SU-DHL-6 (cell line): ENCODE results near the gene EPHA7.

Experiments used
- H2AFZ ChIP-seq: fragments of 200-600 bp; sonication (generic); 2 replicates; pipeline ENCODE4 v1.6.1; 2014; ENCODE audit warnings: low read depth, mild to moderate bottlenecking, moderate library complexity, mixed read lengths, antibody characterized with exemption, low read length; ENCODE audit not compliant: severe bottlenecking
- H3F3A ChIP-seq: fragments of 200-600 bp; shearing (Covaris generic); 2 replicates; pipeline ENCODE4 v1.6.0; 2016; ENCODE audit warnings: antibody characterized with exemption, mild to moderate bottlenecking; ENCODE audit not compliant: insufficient read depth
- H3K27ac ChIP-seq: fragments of 200-600 bp; sonication (generic); 2 replicates; pipeline ENCODE4 v1.5.1; 2016; ENCODE audit warnings: low read depth, mild to moderate bottlenecking, low read length, moderate library complexity, mixed read lengths
- H3K27me3 ChIP-seq: fragments of 200-600 bp; sonication (generic), shearing (Covaris generic); 2 replicates; pipeline ENCODE4 v1.6.0; 2014; ENCODE audit warnings: mild to moderate bottlenecking, low read length
- H3K36me3 ChIP-seq: fragments of 200-600 bp; sonication (generic); 2 replicates; pipeline ENCODE4 v1.6.1; 2014; ENCODE audit warnings: mild to moderate bottlenecking, low read length, mixed read lengths
- H3K4me2 ChIP-seq: fragments of 300-600, 200-600 bp; shearing (Covaris generic), sonication (generic); 2 replicates; pipeline ENCODE4 v1.6.0; 2014; ENCODE audit warnings: low read length, low read depth, mild to moderate bottlenecking; ENCODE audit not compliant: poor library complexity, severe bottlenecking
- H3K4me3 ChIP-seq: fragments of 200-600 bp; sonication (generic); 2 replicates; pipeline ENCODE4 v1.5.1; 2014; ENCODE audit warnings: antibody characterized with exemption, low read length, mild to moderate bottlenecking, mixed read lengths; ENCODE audit not compliant: insufficient read depth, poor library complexity, severe bottlenecking
- H3K79me2 ChIP-seq: fragments of 200-600 bp; sonication (generic); 2 replicates; pipeline ENCODE4 v1.6.1; 2014; ENCODE audit warnings: mild to moderate bottlenecking, low read length, moderate library complexity; ENCODE audit not compliant: insufficient read depth
- H3K9ac ChIP-seq: fragments of 200-600 bp; sonication (generic); 2 replicates; pipeline ENCODE4 v1.7.0; 2014; ENCODE audit warnings: mild to moderate bottlenecking, low read length
- H3K9me2 ChIP-seq: fragments of 200-600 bp; sonication (generic); replicated peaks from 2 replicates; pipeline ENCODE4 v1.6.1; 2014; ENCODE audit warnings: low read length; ENCODE audit not compliant: insufficient read depth
- H3K9me3 ChIP-seq: fragments of 200-600 bp; sonication (generic); 2 replicates; pipeline ENCODE4 v1.6.1; 2014; ENCODE audit warnings: low read length, mixed read lengths; ENCODE audit not compliant: insufficient read depth
- H4K20me1 ChIP-seq: fragments of 200-600 bp; sonication (generic); 2 replicates; pipeline ENCODE4 v1.6.1; 2014; ENCODE audit warnings: low read depth, mild to moderate bottlenecking, antibody characterized with exemption, low read length, moderate library complexity, mixed read lengths
- EZH2phosphoT487 ChIP-seq: fragments of 200-600 bp; sonication (generic), shearing (Covaris generic); conservative IDR thresholded peaks from 2 replicates; pipeline ENCODE4 v1.6.1; 2018; ENCODE audit warnings: mild to moderate bottlenecking, antibody characterized with exemption, low read length, moderate library complexity, mixed read lengths
- TF ChIP-seq, protein P1 (sequence below): fragments of 200-600 bp; sonication (generic); IDR thresholded peaks from one replicate; pipeline ENCODE4 v1.5.1; 2017; ENCODE audit warnings: antibody characterized with exemption, mild to moderate bottlenecking, low read length, moderate library complexity; ENCODE audit not compliant: insufficient read depth, poor library complexity, severe bottlenecking

The EPHA7 gene

DNA sequence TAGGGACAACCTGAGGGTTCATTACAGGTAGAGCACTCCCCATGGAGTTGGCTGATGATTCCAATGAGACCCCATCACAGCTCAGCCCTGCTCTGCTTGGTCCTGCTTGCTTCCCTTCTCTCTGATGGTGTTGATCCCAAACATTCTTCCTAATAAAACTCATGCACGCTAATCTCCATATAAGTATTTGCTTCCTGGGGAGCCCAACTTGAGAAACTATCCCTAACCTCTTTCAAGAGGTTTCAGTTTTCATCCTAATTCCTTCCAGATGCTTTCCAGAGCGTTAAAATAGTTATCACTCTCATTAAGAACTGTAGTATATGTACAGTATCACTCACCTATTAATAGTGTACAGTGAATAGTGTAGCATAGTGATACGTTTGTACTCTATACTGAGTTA, 68.1 kb downstream of the EPHA7 start:
- H4K20me1 ChIP-seq: no peaks in the 10 kb centered on the region
- H3K36me3 ChIP-seq: no peaks in the 10 kb centered on the region
- no peaks in the 10 kb centered on the region for H3F3A ChIP-seq
- no peaks in the 10 kb centered on the region for H3K9me2 ChIP-seq
- H3K9me3 ChIP-seq: no peaks in the 10 kb centered on the region
- no peak overlapping the region for H3K27ac ChIP-seq
- H3K79me2 ChIP-seq: no peaks in the 10 kb centered on the region
- no peaks in the 10 kb centered on the region for H3K27me3 ChIP-seq
- H3K4me2 ChIP-seq: no peak overlapping the region
- H3K4me3 ChIP-seq: no peak overlapping the region
- H2AFZ ChIP-seq: no peak overlapping the region
- no peak for TF ChIP-seq EZH2phosphoT487
- TF ChIP-seq, protein P1, sequence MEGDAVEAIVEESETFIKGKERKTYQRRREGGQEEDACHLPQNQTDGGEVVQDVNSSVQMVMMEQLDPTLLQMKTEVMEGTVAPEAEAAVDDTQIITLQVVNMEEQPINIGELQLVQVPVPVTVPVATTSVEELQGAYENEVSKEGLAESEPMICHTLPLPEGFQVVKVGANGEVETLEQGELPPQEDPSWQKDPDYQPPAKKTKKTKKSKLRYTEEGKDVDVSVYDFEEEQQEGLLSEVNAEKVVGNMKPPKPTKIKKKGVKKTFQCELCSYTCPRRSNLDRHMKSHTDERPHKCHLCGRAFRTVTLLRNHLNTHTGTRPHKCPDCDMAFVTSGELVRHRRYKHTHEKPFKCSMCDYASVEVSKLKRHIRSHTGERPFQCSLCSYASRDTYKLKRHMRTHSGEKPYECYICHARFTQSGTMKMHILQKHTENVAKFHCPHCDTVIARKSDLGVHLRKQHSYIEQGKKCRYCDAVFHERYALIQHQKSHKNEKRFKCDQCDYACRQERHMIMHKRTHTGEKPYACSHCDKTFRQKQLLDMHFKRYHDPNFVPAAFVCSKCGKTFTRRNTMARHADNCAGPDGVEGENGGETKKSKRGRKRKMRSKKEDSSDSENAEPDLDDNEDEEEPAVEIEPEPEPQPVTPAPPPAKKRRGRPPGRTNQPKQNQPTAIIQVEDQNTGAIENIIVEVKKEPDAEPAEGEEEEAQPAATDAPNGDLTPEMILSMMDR: no peak
- no peak overlapping the region for H3K9ac ChIP-seq

DNA sequence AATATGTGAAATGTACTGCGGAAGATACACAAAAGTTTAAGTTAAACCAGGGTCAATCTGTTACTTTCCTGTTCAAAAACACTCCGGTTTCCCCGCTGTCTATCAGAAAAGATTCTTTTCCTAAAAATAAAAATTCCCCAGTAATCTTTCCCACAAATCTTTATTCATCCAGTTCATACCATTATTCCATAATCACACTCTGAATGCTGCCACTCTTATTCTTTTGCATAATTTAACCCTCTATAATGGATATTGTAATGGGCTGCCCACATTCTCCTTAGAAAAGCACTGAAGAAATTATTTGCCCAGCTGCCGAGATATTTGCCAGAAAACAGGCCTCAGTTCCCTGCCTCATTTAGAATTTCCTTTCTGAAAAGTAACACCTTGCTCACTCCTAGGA, 68.6 kb downstream of the EPHA7 start:
- H3K9me2 ChIP-seq: no peaks in the 10 kb centered on the region
- no peaks in the 10 kb centered on the region for H3F3A ChIP-seq
- H3K9ac ChIP-seq: no peak overlapping the region
- H3K27ac ChIP-seq: no peak overlapping the region
- H3K79me2 ChIP-seq: no peaks in the 10 kb centered on the region
- H3K4me2 ChIP-seq: no peak overlapping the region
- no peak overlapping the region for H2AFZ ChIP-seq
- TF ChIP-seq, protein P1: no peak
- TF ChIP-seq EZH2phosphoT487: no peak
- H3K27me3 ChIP-seq: no peaks in the 10 kb centered on the region
- H4K20me1 ChIP-seq: no peaks in the 10 kb centered on the region
- H3K4me3 ChIP-seq: no peak overlapping the region
- no peaks in the 10 kb centered on the region for H3K36me3 ChIP-seq
- H3K9me3 ChIP-seq: no peaks in the 10 kb centered on the region

DNA sequence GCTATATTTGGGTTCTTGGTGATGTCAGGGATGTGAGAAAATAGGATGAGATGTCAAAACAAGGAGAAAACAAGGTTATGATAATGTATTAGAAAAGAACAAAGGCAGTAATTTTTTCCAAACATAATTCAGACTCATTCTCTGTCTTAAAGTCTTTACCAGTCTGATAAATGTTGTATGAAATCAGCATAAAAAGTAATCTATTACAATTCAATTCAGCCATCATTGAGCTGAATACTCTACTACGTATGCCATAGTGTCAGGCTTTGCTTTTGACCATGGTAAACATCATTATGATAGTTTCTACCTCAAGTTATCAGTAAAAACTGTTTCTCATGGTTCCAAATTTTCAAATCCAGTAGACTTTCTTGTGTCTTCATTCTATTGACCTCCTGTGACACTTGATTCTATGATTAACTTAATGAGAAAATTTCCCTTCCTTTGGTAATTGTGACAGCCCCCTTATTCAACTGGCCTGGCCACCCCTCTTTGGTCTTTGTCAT, 75.0 kb downstream of the EPHA7 start:
- Histone ChIP-seq H3K27ac (no peak overlapping the region), H2AFZ (no peak overlapping the region), H3K36me3 (no peaks in the 10 kb centered on the region), H3K27me3 (no peaks in the 10 kb centered on the region), H3K9me2 (no peaks in the 10 kb centered on the region), H3K9ac (no peak overlapping the region), H3K9me3 (no peaks in the 10 kb centered on the region), H3K4me2 (no peak overlapping the region), H4K20me1 (no peaks in the 10 kb centered on the region), H3K79me2 (no peaks in the 10 kb centered on the region), H3F3A (no peaks in the 10 kb centered on the region), H3K4me3 (no peak overlapping the region)
- no peak for TF ChIP-seq EZH2phosphoT487
- TF ChIP-seq, protein P1: no peak

DNA sequence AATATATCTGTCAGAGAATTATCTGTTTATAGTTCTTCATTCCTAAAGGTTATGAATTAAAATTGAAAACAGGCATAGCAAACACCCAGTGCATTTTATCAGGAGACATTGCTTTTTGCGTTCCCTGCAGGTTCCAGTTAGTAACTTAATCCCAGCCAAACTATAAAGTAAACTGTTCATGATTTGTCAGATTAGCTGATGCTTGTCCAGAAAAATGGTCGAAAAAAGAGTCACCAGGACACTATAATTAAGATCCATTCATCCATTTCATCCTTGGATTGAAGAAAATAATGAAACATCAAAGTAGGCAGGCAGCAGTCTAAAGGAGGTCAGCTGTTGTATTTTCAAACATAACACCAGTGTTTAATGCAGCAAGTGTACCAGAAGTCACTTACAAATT, 75.9 kb downstream of the EPHA7 start:
- Histone ChIP-seq H2AFZ (no peak overlapping the region), H4K20me1 (no peaks in the 10 kb centered on the region), H3K9ac (no peak overlapping the region), H3K79me2 (no peaks in the 10 kb centered on the region), H3K27ac (no peak overlapping the region), H3F3A (no peaks in the 10 kb centered on the region), H3K9me3 (no peaks in the 10 kb centered on the region), H3K27me3 (no peaks in the 10 kb centered on the region), H3K4me2 (no peak overlapping the region), H3K4me3 (no peak overlapping the region), H3K36me3 (no peaks in the 10 kb centered on the region), H3K9me2 (no peaks in the 10 kb centered on the region)
- TF ChIP-seq, protein P1: no peak
- no peak for TF ChIP-seq EZH2phosphoT487
